ENCODE measurements around the gene MTUS2. TPM values are rescaled to one million over a fixed set of nuclear protein-coding genes. Genes with fewer than 3 reads are reported as not detected.

The MTUS2 gene
- polyA plus RNA-seq, 2 of the 4 experiments (the other 2 are of a cell fraction): not detected

DNA sequence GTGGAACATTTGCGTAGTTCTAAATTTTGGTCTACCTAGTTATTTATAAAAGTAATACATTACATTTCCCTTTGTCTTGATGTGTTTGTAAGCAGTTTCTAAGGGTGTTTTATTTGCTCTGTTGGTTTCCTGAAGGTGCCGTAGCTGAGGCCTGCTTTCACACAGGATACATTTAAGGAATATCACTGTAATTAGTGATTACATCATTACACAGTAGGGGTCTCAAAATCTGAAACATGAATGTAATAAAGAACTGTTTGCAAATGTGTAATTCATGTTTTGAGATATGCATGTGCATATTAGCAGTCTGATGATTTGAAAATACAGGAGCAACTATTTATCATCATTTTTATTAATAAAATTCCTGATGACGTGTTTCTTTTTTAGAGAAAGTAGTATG is 281.8 kb downstream of the MTUS2 start:
- CTCF ChIA-PET: no interaction called here

DNA sequence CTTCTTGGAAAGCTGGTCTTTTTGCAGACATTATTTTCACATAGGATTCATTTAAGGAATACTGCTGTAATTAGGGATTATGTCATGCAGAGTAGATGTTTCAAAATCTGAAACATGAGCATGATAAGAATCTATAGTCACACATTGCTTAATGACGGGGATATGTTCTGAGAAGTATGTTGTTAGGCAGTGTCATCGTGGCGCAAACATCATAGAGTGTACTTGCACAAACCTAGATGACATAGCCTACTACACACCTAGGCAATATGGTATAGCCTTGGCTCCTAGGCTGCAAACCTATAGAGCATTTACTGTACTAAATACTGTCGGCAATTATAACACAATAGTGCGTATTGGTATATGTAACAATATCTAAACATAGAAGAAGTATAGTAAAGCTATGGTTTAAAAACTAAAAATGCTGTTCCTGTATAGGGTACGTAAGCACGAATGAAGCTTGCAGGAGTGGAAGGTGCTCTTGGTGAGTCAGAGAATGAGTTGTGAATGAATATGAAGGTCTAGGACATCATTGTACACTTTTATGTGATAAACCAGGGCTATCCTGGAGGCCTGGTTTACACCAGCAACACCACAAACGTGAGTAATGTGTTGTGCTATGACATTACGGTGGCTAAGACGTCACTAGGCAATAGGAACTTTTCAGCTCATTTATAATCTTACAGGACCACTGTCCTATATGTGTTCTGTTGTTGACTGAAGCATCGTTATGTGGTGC is 283.1 kb downstream of the MTUS2 start:
- CTCF ChIA-PET: no interaction called here
- no peak for FAIRE-seq
- no peak overlapping the region for H3K4me2 ChIP-seq
- POLR2A ChIA-PET: no interaction called here
- no peaks in the 10 kb centered on the region for H3K4me1 ChIP-seq
- no peak for DNase-seq (ENCODE audit: low read depth in 1 of 2, low spot score in 1 of 2)
- no peak overlapping the region for H3K4me3 ChIP-seq
- ATAC-seq: no peak
- no peak overlapping the region for H3K27ac ChIP-seq
- 14% methylated on average over 11 of the region's 11 CpGs for WGBS (ENCODE audit: missing lambda C conversion rate)
- TF ChIP-seq POLR2AphosphoS2 (conservative IDR thresholded peaks at IDR 0.05; ENCODE audit: low read length): no peak
- no peak for TF ChIP-seq POLR2A (IDR thresholded peaks at IDR 0.05; ENCODE audit: low read length)
- no peak for TF ChIP-seq JUN (IDR thresholded peaks at IDR 0.05)
- TF ChIP-seq, protein P1, sequence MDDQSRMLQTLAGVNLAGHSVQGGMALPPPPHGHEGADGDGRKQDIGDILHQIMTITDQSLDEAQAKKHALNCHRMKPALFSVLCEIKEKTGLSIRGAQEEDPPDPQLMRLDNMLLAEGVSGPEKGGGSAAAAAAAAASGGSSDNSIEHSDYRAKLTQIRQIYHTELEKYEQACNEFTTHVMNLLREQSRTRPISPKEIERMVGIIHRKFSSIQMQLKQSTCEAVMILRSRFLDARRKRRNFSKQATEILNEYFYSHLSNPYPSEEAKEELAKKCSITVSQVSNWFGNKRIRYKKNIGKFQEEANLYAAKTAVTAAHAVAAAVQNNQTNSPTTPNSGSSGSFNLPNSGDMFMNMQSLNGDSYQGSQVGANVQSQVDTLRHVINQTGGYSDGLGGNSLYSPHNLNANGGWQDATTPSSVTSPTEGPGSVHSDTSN (IDR thresholded peaks at IDR 0.05): no peak
- no peak for TF ChIP-seq EP300 (IDR thresholded peaks at IDR 0.05)
- TF ChIP-seq CHD2 (IDR thresholded peaks at IDR 0.05; ENCODE audit: low read length, partially characterized antibody): no peak
- TF ChIP-seq CBX8 (IDR thresholded peaks at IDR 0.05): no peak
- no peak for TF ChIP-seq PHF8 (IDR thresholded peaks at IDR 0.05; ENCODE audit: borderline replicate concordance, low read depth)
- TF ChIP-seq, protein P2, sequence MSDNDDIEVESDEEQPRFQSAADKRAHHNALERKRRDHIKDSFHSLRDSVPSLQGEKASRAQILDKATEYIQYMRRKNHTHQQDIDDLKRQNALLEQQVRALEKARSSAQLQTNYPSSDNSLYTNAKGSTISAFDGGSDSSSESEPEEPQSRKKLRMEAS (IDR thresholded peaks at IDR 0.05): no peak
- no peaks in the 10 kb centered on the region for H3K9me3 ChIP-seq

More for the DNA sequence above, 281.8 kb downstream of the MTUS2 start:
- DNase-seq (ENCODE audit: low read depth in 1 of 2, low spot score in 1 of 2): no peak
- POLR2A ChIA-PET: no interaction called here
- H3K4me2 ChIP-seq: no peak overlapping the region
- H3K27ac ChIP-seq: no peak overlapping the region
- WGBS (ENCODE audit: missing lambda C conversion rate): 6% methylated on average over 3 of the region's 3 CpGs
- TF ChIP-seq JUNB (IDR thresholded peaks at IDR 0.05) (no peak), PHF8 (IDR thresholded peaks at IDR 0.05; ENCODE audit: borderline replicate concordance, low read depth) (no peak), POLR2AphosphoS2 (conservative IDR thresholded peaks at IDR 0.05; ENCODE audit: low read length) (no peak), EP300 (IDR thresholded peaks at IDR 0.05) (no peak), ESRRA (IDR thresholded peaks at IDR 0.05; ENCODE audit: borderline replicate concordance, low read length) (no peak), FOXS1 (CRISPR knock-in tag; IDR thresholded peaks at IDR 0.05) (no peak), ZNF302 (CRISPR knock-in tag; IDR thresholded peaks at IDR 0.05) (no peak), MAFK (IDR thresholded peaks at IDR 0.05; ENCODE audit: partially characterized antibody) (no peak)
- TF ChIP-seq, protein P3, sequence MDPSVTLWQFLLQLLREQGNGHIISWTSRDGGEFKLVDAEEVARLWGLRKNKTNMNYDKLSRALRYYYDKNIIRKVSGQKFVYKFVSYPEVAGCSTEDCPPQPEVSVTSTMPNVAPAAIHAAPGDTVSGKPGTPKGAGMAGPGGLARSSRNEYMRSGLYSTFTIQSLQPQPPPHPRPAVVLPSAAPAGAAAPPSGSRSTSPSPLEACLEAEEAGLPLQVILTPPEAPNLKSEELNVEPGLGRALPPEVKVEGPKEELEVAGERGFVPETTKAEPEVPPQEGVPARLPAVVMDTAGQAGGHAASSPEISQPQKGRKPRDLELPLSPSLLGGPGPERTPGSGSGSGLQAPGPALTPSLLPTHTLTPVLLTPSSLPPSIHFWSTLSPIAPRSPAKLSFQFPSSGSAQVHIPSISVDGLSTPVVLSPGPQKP (IDR thresholded peaks at IDR 0.05; ENCODE audit: low read depth, low read length): no peak
- TF ChIP-seq, protein P4, sequence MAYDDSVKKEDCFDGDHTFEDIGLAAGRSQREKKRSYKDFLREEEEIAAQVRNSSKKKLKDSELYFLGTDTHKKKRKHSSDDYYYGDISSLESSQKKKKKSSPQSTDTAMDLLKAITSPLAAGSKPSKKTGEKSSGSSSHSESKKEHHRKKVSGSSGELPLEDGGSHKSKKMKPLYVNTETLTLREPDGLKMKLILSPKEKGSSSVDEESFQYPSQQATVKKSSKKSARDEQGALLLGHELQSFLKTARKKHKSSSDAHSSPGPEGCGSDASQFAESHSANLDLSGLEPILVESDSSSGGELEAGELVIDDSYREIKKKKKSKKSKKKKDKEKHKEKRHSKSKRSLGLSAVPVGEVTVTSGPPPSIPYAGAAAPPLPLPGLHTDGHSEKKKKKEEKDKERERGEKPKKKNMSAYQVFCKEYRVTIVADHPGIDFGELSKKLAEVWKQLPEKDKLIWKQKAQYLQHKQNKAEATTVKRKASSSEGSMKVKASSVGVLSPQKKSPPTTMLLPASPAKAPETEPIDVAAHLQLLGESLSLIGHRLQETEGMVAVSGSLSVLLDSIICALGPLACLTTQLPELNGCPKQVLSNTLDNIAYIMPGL (CRISPR knock-in tag; IDR thresholded peaks at IDR 0.05; ENCODE audit: borderline replicate concordance): no peak
- TF ChIP-seq, protein P2 (IDR thresholded peaks at IDR 0.05): no peak
- H3K4me3 ChIP-seq: no peak overlapping the region
- no peaks in the 10 kb centered on the region for H3K4me1 ChIP-seq
- no peak for ATAC-seq
- FAIRE-seq: no peak
- no peaks in the 10 kb centered on the region for H3K9me3 ChIP-seq

DNA sequence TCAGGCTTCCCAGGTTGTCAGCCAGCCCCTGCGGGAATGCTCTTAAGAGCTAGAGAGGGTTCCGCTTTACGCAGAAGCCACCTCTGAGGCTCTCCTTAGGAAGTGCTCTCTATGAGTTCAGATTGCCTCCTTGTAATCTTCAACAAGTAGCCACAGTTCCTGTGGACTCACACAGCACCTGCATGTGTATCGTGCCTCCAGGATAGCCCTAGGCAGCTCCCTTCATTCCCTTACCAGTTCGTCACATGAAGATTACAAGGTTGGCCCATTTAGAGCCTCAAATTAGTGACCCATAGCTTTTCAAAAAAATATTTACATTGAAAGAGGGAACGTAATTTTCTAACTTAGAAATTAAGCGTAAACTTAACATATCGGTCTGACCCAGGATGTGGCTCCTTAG is 284.3 kb downstream of the MTUS2 start:
- Histone ChIP-seq H3K9me3 (no peaks in the 10 kb centered on the region), H3K4me1 (no peaks in the 10 kb centered on the region), H3K27ac (no peak overlapping the region), H3K4me3 (no peak overlapping the region), H3K4me2 (no peak overlapping the region)
- FAIRE-seq (no peak), DNase-seq (ENCODE audit: low read depth in 1 of 2, low spot score in 1 of 2) (no peak), ATAC-seq (no peak)
- no peak for TF ChIP-seq CBX8 (IDR thresholded peaks at IDR 0.05)
- no peak for TF ChIP-seq KDM5A (IDR thresholded peaks at IDR 0.05)
- TF ChIP-seq FOSB (CRISPR knock-in tag; IDR thresholded peaks at IDR 0.05): no peak
- WGBS (ENCODE audit: missing lambda C conversion rate): 29% methylated on average over 8 of the region's 8 CpGs
- POLR2A ChIA-PET: no interaction called here
- CTCF ChIA-PET: no interaction called here
